RWPE2 (cell line): ENCODE results near the gene POGZ.
A peak's percentile ranks its signal among the peaks of the same experiment; 100 is the strongest.
"Not testable (repeated sequence)": the region's sequence is repeated elsewhere in the genome, so short reads cannot be mapped to it uniquely, and the experiment has no call there.

Experiments
- ATAC-seq: fragments of 200-7000 bp; cut with Tn5 transposase; 3 replicates; pipeline ENCODE4 v1.9.1; 2021; ENCODE audit warnings: low read depth
- DNase-seq: peaks from one replicate; pipeline ENCODE4 v3.0.0-alpha.2; 2020; ENCODE audit warnings: low spot score
- H3K27ac ChIP-seq: fragments of 450-650 bp; 2 replicates; pipeline ENCODE4 v1.5.1; 2017; ENCODE audit warnings: mild to moderate bottlenecking; ENCODE audit not compliant: poor library complexity, severe bottlenecking
- H3K27me3 ChIP-seq: fragments of 250-450 bp; sonication (Bioruptor Pico); 2 replicates; pipeline ENCODE4 v1.5.1; 2021; ENCODE audit warnings: mild to moderate bottlenecking, moderate library complexity; ENCODE audit not compliant: insufficient read depth, poor library complexity, severe bottlenecking
- H3K36me3 ChIP-seq: fragments of 250-450 bp; sonication (Bioruptor Pico); 2 replicates; pipeline ENCODE4 v1.5.1; 2020; ENCODE audit warnings: low read depth, mild to moderate bottlenecking, moderate library complexity
- H3K4me1 ChIP-seq: fragments of 250-450 bp; sonication (Bioruptor Pico); 2 replicates; pipeline ENCODE4 v1.5.1; 2021; ENCODE audit warnings: mild to moderate bottlenecking, moderate library complexity; ENCODE audit not compliant: insufficient read depth, poor library complexity, severe bottlenecking
- H3K4me3 ChIP-seq: fragments of 250-450 bp; sonication (Bioruptor Pico); 2 replicates; pipeline ENCODE4 v1.5.1; 2021; ENCODE audit warnings: mild to moderate bottlenecking, moderate library complexity; ENCODE audit not compliant: severe bottlenecking
- H3K9me3 ChIP-seq: fragments of 250-450 bp; sonication (Bioruptor Pico); 2 replicates; pipeline ENCODE4 v1.5.1; 2021; ENCODE audit warnings: mild to moderate bottlenecking, moderate library complexity; ENCODE audit not compliant: severe bottlenecking
- CTCF ChIP-seq: fragments of 450-650 bp; IDR thresholded peaks from one replicate; pipeline ENCODE4 v1.5.1; 2017; ENCODE audit warnings: mild to moderate bottlenecking, moderate library complexity; ENCODE audit not compliant: poor library complexity, severe bottlenecking

POGZ gene

GRCh38 chr1:151444783-151445177 lies 14.5 kb downstream of the POGZ start:
- DNase-seq, result no peak
- 0 out of 3 replicates have a peak, but pooled peaks have one; percentile 23 for ATAC-seq
- Histone ChIP-seq H3K4me1 (peaks cover 12% of the 10 kb centered on the region), H3K27me3 (no peaks in the 10 kb centered on the region), H3K9me3 (no peaks in the 10 kb centered on the region), H3K36me3 (peaks cover 26% of the 10 kb centered on the region), H3K27ac (peak overlapping the region; percentile 52), H3K4me3 (no peak overlapping the region)
- TF ChIP-seq CTCF, result no peak

- no peaks in the 10 kb centered on the region for H3K27me3 ChIP-seq
- H3K36me3 ChIP-seq, result peaks cover 32% of the 10 kb centered on the region
- peak; percentile 89 for TF ChIP-seq CTCF
- peak; percentile 98 for ATAC-seq
- H3K9me3 ChIP-seq, result no peaks in the 10 kb centered on the region
- no peak for DNase-seq
- peaks cover 12% of the 10 kb centered on the region for H3K4me1 ChIP-seq
- H3K27ac ChIP-seq, result peak overlapping the region; percentile 52
- H3K4me3 ChIP-seq, result no peak overlapping the region
Observed at GRCh38 chr1:151443846-151444782, 15.2 kb downstream of the POGZ start.

GRCh38 chr1:151437396-151437795 lies 21.9 kb downstream of the POGZ start:
- not testable (repeated sequence) for H3K4me3 ChIP-seq, H3K9me3 ChIP-seq, H3K27me3 ChIP-seq, ATAC-seq, H3K4me1 ChIP-seq, DNase-seq, H3K27ac ChIP-seq
- peaks cover 53% of the 10 kb centered on the region for H3K36me3 ChIP-seq

- ATAC-seq, result no peak
- Histone ChIP-seq H3K27me3 (no peaks in the 10 kb centered on the region), H3K27ac (no peak overlapping the region), H3K9me3 (no peaks in the 10 kb centered on the region), H3K4me1 (peaks cover 10% of the 10 kb centered on the region), H3K4me3 (no peak overlapping the region), H3K36me3 (peaks cover 50% of the 10 kb centered on the region)
- no peak for DNase-seq
- TF ChIP-seq CTCF, result no peak
Observed at GRCh38 chr1:151436985-151437384, 22.3 kb downstream of the POGZ start.

GRCh38 chr1:151435174-151435573 lies 24.1 kb downstream of the POGZ start:
- H3K27ac ChIP-seq, result no peak overlapping the region

GRCh38 chr1:151433827-151434226 lies 25.5 kb downstream of the POGZ start:
- H3K4me1 ChIP-seq, H3K27ac ChIP-seq, H3K9me3 ChIP-seq, ATAC-seq, H3K4me3 ChIP-seq, H3K27me3 ChIP-seq, DNase-seq: not testable (repeated sequence)
- peaks cover 46% of the 10 kb centered on the region for H3K36me3 ChIP-seq

More at GRCh38 chr1:151435174-151435573, 24.1 kb downstream of the POGZ start:
- H3K27me3 ChIP-seq, result no peaks in the 10 kb centered on the region
- TF ChIP-seq CTCF, result no peak
- H3K4me3 ChIP-seq, result no peak overlapping the region
- DNase-seq, result no peak
- peaks cover 10% of the 10 kb centered on the region for H3K4me1 ChIP-seq
- peaks cover 46% of the 10 kb centered on the region for H3K36me3 ChIP-seq
- no peaks in the 10 kb centered on the region for H3K9me3 ChIP-seq
- peak; percentile 40; the same call in 1 of the 3 replicates for ATAC-seq
